ENCODE measurements around the gene OR13H1.

DNA sequence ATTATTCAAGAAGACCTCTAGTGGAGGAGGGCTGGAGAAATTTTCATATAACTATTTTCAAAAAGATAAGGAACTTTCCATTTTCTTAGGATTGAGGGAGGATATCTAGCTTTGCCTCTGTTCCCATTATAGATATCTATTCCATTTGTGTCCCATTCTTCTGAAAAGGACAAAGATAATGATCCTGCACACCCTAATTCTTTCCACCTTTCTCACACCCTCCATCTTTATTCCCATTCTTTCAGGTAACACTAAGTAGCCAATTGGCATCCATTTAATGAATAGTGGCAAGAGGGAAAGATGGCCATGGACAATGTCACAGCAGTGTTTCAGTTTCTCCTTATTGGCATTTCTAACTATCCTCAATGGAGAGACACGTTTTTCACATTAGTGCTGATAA, at the start of gene OR13H1:
- TF ChIP-seq, protein P1, sequence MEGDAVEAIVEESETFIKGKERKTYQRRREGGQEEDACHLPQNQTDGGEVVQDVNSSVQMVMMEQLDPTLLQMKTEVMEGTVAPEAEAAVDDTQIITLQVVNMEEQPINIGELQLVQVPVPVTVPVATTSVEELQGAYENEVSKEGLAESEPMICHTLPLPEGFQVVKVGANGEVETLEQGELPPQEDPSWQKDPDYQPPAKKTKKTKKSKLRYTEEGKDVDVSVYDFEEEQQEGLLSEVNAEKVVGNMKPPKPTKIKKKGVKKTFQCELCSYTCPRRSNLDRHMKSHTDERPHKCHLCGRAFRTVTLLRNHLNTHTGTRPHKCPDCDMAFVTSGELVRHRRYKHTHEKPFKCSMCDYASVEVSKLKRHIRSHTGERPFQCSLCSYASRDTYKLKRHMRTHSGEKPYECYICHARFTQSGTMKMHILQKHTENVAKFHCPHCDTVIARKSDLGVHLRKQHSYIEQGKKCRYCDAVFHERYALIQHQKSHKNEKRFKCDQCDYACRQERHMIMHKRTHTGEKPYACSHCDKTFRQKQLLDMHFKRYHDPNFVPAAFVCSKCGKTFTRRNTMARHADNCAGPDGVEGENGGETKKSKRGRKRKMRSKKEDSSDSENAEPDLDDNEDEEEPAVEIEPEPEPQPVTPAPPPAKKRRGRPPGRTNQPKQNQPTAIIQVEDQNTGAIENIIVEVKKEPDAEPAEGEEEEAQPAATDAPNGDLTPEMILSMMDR (IDR thresholded peaks at IDR 0.05): no peak
- no peak for TF ChIP-seq POLR2A (IDR thresholded peaks at IDR 0.05)

Measured in testis (tissue), 2 donors.